DMS 273 (cell line): ENCODE results near the gene TIMM50.

Source experiments
- DNase-seq: peaks from one replicate; lab custom pipeline; 2025; ENCODE audit not compliant: unreplicated experiment; lab: John Stamatoyannopoulos, UW

TIMM50 gene

DNA sequence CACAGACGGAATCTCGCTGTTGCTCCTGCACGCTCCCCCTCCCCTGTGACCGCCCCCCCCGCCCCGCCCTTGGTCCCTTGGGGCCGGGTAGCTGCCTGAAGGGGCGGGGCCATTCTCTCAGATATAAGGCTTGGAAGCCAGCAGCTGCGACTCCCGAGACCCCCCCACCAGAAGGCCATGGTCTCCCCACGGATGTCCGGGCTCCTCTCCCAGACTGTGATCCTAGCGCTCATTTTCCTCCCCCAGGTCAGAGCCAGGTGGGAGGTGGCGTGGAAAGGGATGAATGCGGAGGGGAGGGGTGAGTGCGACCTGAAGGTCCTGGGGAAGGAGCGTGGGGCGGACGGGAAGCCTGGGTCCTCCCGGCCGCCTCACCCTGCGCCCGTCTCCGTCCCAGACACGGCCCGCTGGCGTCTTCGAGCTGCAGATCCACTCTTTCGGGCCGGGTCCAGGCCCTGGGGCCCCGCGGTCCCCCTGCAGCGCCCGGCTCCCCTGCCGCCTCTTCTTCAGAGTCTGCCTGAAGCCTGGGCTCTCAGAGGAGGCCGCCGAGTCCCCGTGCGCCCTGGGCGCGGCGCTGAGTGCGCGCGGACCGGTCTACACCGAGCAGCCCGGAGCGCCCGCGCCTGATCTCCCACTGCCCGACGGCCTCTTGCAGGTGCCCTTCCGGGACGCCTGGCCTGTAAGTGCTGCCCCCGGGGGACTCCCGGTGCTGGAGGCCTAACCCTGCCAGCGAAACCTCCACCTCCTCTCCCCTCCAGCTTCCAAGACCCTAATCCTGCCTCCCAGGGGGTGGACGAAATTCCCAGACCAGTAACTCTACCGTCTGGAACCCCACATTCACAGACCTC is 18.4 kb downstream of the TIMM50 start, which contains the start of gene DLL3:
Gene DLL3, plus strand, starts transcription at position 150 of the 845 bp plus-strand sequence. Its CDS starts 28 bp downstream, at position 178.
- DNase-seq = peak; percentile 77

DNA sequence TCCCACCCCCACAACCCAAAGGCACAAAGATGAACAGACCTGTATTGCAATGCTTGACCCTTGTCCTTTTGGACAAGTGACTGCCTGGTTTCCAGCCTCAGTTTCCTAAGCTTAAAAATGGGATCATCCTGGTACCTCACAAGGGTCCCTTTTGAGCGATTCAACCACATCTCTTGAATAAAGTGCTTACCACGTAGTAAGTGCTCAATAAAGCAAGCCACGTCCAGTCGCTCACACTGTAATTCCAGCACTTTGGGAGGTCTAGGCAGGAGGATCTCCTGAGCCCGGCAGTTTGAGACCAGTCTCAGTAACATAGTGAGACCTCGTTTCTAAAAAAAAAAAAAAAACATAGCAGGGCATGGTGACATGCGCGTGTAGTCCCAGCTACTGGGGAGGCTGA is 19.3 kb downstream of the TIMM50 start:
- DNase-seq = no peak

DNA sequence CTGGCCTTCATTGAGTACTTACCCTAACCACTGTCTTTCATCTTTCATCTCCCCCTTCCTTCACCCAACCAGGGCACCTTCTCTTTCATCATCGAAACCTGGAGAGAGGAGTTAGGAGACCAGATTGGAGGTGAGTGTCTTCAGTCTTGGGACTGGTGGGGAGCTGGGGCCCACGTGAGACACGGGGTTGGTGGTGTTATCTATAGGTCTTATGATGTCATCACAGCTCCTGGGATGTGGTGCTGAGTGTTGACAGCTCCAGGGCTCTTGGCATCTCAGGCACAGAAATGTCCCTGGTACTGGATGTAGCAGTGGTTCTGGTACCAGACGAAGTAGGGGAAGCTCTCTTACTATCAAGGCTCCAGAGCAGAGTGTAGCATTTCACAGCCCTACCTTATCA is 19.9 kb downstream of the TIMM50 start:
- DNase-seq = no peak

DNA sequence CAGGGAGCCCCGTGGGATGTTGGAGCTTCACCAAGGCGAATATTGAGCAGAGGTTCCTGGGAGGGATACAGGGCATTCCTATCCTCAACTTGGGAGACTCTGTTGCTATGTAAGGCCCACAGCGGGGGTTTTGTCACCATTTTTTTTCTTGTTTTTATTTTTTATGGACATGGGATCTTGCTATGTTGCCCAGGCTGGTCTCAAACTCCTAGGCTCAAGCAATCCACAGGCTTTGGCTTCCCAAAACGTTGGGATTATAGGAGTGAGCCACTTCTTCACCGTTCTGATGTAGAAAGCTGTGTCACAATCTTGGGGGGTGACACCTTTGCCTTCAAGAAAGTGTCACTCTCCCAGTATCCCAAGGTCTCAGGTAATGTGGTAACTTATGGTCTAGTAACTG is 20.7 kb downstream of the TIMM50 start:
- no peak for DNase-seq

DNA sequence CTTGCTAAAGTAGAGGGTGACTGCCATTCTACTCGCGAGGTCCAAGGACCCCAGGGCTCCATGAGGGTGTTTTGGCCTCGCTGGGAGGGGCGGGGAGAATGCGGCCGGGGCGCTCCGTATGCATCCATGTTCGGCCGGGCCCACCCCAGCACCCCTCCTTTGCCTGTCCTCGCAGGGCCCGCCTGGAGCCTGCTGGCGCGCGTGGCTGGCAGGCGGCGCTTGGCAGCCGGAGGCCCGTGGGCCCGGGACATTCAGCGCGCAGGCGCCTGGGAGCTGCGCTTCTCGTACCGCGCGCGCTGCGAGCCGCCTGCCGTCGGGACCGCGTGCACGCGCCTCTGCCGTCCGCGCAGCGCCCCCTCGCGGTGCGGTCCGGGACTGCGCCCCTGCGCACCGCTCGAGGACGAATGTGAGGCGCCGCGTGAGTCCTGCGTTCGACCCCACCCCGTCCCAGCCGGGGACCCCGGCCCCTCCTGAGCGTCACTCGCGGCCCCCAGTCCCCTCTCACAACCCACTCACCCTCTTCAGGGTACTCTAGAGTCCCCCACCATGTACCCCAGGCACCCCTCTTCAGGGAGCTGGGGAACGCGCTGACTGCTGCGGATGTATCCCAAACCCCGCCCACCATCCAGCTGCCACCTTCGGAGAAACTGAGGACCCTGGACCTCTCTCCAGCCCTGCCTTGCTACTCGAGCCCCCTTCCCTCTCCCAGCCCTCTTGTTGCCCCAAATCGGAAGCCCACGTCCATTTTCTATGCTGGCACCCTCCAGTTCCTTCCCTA is 22.2 kb downstream of the TIMM50 start:
- DNase-seq = peak; percentile 93

DNA sequence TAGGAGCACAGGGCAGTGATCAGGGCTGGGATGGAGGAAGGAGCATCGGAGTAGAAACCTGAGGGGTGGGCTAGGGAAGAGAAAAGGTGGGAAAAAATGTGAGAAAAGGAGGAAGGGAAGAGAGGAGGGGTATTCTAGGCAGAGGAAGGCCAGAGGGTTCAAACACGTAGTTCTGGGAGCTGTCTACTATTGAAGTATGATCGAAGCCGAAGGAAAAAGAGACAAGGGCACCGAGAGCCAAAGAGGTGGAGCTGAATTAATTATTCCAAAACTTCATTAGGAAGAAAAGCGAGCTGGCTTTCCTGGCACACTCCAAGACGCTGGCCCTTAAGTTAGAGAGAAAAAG is 25.9 kb downstream of the TIMM50 start:
- DNase-seq = no peak

DNA sequence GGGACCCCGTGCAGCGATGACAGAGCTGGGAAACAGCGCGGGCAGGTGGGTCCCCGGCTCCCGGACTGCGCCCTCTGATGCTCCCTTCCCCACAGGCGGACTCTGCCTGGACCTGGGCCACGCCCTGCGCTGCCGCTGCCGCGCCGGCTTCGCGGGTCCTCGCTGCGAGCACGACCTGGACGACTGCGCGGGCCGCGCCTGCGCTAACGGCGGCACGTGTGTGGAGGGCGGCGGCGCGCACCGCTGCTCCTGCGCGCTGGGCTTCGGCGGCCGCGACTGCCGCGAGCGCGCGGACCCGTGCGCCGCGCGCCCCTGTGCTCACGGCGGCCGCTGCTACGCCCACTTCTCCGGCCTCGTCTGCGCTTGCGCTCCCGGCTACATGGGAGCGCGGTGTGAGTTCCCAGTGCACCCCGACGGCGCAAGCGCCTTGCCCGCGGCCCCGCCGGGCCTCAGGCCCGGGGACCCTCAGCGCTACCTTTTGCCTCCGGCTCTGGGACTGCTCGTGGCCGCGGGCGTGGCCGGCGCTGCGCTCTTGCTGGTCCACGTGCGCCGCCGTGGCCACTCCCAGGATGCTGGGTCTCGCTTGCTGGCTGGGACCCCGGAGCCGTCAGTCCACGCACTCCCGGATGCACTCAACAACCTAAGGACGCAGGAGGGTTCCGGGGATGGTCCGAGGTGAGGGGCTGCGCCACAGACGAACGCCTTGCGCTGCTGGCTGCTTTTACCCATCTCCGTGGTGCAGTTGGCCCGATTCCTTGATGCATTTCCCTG is 26.5 kb downstream of the TIMM50 start:
- peak; percentile 96 for DNase-seq

DNA sequence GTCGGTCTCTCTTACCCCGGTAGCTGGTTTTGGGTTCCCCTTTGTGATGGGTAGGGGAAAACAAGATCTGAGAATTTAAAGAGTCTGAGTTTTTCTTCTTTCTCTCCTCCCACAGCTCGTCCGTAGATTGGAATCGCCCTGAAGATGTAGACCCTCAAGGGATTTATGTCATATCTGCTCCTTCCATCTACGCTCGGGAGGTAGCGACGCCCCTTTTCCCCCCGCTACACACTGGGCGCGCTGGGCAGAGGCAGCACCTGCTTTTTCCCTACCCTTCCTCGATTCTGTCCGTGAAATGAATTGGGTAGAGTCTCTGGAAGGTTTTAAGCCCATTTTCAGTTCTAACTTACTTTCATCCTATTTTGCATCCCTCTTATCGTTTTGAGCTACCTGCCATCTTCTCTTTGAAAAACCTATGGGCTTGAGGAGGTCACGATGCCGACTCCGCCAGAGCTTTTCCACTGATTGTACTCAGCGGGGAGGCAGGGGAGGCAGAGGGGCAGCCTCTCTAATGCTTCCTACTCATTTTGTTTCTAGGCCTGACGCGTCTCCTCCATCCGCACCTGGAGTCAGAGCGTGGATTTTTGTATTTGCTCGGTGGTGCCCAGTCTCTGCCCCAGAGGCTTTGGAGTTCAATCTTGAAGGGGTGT is 27.2 kb downstream of the TIMM50 start:
- DNase-seq = no peak

DNA sequence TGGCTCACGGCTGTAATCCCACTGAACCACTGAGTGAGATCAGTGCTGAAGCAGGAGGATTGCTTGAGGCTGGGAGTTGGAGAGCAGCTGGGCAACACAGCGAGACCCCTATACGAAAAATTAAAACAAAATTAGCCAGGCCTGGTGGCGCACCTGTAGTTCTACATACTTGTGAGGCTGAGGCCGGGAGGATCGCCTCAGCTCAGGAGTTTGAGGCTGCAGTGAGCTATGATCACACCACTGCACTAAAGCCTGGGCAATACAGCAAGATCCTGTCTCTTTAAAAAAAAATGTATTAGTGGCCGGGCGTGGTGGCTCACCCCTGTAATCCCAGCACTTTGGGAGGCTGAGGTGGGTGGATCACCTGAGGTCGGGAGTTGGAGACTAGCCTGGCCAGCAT is 28.0 kb downstream of the TIMM50 start:
- no peak for DNase-seq

DNA sequence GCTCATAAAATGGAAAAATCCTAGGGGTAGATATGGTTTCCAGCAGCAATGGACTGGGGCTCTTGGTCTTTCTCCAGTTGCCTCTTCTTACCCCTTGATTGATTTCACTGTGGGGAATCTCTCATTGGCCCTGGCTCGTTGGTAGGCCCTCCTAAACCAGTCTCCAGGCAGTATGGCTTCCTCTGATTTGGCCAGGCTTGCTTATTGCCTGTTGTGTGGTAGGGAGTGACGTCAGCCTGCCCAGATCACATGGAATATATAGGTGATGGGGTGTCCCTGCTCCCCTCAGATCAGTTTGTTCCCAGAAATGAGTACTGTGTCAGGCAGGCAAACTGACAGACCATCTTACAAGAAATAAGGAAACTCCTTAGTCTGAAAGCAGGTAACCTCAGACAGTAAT is 28.6 kb downstream of the TIMM50 start:
- DNase-seq = no peak

DNA sequence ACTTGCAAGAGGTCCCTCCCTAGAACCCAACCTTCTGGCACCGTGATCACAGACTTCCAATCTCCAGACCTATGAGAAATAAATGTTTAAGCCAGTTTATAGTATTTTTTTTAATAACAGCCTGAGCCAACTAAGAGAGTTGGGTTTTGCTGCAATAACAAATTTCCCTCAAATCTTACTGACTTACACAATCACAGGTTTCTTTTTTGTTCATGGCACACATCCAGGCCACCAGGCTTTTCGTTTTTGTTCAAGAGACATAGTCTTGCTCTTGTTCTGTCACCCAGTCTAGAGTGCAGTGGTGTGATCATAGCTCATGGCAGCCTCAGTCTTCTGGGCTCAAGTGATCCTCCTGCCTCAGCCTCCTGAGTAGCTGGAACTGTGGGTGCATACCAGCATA is 32.4 kb downstream of the TIMM50 start:
- DNase-seq = peak; percentile 27

DNA sequence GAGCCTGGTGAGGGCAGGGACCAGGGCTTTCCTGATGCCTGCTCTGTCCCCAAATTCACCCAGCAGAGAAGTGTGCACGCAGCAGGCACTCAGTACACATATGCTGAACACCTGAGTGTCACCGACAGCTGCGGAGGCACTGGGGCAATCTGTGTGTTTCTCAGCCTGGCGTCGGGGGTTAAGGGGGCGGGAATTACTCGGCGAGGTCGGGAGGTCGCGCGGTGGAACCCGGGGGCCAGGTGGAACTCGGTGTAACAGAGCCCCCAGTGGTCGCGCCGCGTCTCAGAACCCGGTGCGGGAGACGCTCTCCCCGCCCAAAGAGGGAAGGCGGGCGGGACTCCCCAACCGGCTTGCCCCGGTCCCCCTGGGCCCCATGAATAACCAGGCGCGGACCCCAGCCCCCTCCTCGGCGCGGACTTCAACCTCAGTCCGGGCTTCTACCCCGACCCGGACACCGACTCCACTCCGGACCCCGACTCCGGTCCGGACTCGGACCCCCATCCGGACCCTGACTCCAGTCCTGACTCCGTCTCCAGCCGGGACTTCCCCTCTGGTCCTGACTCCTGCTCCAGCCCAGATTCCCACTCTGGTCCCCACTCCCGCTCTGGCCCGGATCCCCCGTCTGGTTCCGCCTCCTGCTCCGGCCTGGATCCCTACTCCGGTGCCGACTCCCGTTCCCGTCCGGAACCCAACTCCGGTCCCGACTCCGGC is 34.4 kb downstream of the TIMM50 start, which contains the start of gene SELENOV:
Gene SELENOV, plus strand, starts transcription at position 300 of the 711 bp plus-strand sequence. Its CDS starts 74 bp downstream, at position 374.
- peak; percentile 76 for DNase-seq

DNA sequence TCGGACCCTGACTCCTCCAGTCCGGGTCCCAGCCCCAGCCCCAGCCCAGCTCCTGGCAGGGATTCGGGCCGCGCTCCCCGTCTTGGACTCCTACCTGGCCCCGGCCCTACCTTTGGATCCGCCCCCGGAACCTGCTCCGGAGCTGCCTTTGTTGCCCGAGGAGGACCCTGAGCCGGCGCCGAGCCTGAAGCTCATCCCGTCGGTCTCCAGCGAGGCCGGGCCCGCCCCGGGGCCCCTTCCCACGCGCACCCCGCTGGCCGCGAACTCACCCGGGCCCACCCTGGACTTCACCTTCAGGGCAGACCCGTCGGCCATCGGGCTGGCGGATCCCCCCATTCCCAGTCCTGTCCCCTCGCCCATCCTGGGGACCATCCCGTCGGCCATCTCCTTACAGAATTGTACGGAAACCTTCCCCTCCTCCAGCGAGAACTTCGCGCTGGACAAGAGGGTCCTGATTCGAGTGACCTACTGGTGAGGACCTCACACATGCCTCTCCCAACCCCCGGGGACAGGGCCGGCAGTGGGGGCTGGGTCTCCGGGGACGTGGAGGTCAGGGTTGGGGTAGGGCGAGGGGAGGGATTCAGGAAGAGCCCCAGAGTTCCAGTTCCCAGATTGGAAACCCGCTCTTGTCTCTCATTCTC is 35.0 kb downstream of the TIMM50 start:
- DNase-seq = no peak

DNA sequence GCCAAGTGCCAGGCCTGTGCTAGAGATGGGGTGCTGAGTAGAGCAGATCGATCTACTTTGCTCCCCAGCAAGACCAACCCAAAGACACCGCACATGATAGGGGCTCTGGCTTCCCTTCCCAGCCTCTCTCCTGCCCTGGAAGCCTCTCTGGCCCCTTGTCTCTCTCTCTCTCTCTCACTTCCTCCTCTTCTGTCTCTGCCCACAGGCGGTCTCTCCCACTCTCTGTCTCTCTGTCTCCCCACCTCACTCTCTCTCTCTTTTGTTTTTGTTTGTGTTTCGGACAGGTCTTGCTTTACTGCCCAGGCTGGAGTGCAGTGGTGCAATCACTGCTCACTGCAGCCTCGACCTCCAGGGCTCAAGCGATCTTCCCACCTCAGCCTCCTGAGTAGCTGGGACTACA is 35.6 kb downstream of the TIMM50 start:
- DNase-seq = no peak

DNA sequence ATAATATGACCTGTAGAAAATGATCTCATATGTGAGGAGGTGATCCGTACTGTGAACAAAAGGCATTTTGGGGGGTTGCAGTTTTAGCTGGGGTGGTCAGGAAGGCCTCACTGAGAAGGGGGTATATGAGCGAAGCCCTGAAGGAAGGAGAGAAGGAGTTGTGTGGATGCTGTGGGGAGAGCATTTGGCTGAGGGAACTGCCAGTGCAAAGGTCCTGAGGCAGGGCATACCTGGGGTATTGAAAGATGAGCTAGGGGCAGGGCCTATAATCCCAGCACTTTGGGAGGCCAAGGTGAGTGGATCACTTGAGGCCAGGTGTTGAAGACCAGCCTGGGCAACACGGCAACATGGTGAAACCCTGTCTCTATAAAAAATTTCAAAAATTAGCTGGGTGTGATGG is 36.8 kb downstream of the TIMM50 start:
- DNase-seq = no peak

DNA sequence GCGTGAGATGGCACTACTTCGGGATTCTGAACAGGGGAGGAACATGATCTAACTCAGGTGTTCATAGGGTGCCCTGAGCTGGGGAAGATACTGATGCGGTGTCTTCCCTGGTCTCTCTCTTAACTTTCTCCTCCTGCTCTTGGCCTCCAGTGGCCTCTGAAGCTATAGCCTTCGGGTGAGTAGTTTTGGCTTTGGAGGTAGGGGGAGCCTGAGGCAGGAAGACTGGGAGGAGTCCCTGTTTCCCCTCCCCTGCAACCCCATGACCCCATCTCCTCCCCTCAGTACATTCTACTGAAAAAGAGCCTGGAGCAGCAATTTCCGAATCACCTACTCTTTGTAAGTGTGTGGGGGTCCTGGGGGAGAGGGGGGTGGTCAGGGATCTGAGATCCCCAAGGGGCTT is 37.8 kb downstream of the TIMM50 start:
- no peak for DNase-seq

DNA sequence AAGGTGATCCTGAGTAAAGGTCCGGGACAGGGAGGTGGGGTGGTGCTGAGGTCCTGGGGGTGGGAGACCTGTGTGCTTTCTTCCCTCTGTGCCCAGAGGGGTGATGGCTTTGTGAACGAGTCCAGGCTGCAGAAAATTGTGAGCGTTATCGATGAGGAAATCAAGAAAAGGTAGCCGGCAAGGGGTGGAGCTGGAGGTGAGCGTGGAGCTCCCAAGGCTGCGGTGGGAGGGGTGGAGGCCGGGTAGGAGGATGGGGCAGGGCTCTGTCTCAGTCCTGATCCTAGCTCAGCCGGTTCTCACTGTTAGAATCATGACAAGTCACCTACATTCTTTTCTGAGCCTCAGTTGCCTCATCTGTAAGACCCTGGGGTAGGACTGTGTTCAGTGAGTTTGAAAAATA is 38.3 kb downstream of the TIMM50 start:
- DNase-seq = no peak

DNA sequence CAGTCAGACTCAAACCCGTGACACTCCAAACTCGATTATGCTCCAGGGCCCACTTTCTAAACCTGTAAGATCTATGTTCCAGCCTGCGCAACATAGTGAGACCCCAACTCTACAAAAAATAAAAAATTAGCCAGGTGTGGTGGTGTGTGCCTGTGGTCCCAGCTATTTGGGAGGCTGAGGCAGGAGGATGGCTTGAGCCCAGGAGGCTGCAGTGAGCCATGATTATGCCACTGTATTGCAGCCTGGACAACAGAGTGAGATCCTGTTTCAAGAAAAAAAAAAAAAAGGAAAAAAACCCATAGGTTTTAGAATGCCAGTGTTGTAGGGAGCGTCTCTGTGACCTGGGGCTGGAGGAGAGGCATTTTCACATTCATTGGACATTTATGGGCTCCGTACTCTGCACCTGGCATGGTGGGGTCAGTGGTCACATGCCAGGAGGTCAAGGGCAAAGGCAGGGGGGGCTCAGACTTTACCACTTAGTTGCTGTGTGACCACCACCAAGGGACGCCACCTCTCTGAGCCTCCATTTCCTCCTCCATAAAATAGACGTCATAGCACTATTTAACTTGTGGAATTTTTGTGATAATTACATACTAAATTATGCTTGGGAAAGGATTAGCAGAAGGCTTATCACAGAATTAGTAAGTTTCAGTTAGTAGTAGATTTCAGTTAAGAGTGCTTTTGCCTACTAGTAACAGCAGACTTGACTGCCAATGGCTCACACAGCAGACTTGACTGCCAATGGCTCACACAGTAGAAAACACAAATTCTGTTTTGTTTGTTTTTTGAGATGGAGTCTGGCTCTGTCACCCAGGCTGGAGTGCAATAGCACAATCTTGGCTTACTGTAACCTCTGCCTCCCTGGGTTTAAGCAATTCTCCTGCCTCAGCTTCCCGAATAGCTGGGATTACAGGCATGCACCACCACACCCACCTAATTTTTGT is 40.2 kb downstream of the TIMM50 start:
- no peak for DNase-seq

DNA sequence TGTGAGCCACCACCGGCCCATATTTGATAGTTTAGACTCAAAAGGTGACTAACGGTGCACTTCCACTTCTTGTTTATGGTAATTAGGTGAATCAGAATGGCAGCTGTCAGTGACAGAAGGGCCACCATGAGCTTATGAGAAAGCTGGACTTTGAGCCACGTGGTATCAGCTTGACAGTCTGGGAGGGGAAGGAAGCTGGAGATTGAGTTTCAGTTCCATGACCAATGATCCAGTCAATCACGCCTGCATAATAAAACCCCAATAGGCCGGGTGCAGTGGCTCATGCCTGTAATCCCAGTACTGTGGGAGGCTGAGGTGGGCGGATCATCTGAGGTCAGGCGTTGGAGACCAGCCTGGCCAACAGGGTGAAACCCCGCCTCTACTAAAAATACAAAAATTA is 43.9 kb downstream of the TIMM50 start:
- peak; percentile 75 for DNase-seq
